Embryonic facial prominence (tissue), 1 donor: ENCODE data around the gene CAMTA1.

Experiments
- DNase-seq: peaks from one replicate; pipeline ENCODE4 v3.0.0-alpha.2; 2016; ENCODE audit errors: extremely low spot score

The CAMTA1 gene

GRCh38 chr1:7107109-7107830 lies 322.0 kb downstream of the CAMTA1 start:
- no peak for DNase-seq

DNA sequence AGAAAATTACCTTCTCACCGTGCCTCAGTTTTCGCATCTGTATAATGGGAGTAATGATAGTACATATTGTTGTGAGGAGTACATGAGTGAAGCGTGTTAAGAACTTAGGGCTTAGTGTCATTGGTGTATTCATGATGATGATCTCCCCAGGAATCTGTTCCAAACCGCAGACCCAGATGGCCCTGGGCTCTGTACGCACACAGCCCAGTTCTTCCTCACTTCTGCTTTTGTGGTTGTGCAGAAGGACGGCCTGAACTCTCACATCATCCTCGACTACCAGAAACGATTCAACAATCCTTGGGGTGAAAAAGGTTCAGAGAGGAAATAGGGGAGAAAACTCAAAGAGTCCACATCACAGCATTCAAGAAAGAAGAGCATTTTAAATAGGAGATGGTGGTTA lies 323.0 kb downstream of the CAMTA1 start:
- DNase-seq: no peak

DNA sequence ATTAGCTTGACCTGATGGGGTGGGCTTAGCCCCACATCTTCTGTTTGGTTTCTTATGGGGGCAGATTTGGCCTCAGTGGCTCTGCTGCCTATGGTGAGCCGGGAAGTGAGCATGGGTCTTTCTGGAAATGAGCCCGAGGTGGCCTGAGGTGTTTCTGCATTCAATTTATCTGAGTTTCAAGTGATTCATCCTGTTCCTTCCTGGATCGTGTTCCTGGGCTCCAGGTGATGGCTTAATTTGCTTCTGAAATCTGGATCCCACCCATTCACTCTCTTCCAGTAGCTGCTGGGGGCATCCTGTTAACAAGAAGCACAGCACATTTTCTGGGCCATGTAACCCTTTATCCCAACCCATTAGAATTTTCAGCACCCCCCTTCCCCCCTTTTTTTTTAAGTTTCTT lies 324.6 kb downstream of the CAMTA1 start:
- DNase-seq: no peak

- no peak for DNase-seq
These were observed 325.1 kb downstream of the CAMTA1 start for GRCh38 chr1:7110321-7110720.

GRCh38 chr1:7111853-7112252 lies 326.6 kb downstream of the CAMTA1 start:
- no peak for DNase-seq

GRCh38 chr1:7113136-7113535 lies 327.9 kb downstream of the CAMTA1 start:
- DNase-seq: no peak

DNA sequence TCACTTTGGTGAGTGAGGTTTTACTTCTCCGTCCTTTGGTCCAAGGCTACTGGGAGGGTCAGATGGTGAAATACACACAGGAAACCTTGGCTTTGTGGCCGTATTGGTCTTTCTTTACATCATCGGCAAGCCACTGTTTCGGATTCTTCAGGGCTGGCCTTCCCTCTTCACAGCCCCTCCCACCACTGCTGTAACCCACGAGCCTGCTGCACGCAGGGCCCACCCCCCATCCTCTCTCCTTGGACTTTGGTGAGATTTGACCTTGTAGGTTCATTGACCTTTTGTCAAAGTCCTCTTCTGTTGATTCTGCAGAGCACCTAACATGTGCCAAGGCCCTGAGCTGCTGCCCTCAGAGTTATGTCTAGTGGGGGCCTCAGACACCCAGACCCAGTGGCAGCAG lies 328.6 kb downstream of the CAMTA1 start:
- DNase-seq: no peak

DNA sequence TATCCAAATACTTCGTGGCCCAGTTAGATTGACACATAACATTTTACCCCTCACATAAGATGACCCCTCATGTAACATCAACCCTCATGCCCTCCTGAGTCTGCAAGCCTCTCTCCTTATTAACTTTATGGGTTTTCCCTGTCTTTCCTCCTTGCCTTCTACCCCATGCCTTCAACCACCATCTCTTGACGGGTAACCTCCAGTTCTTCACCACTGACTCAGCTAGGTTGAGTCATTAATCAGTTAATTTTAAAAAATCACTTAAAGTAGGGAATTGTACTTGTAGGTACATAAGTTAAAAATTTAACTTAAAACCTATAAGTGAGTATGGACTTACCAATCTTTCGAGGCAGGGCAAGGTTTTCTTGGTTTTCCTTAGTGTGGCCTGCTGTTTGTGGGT lies 330.7 kb downstream of the CAMTA1 start:
- no peak for DNase-seq

- no peak for DNase-seq
These were observed 332.4 kb downstream of the CAMTA1 start for GRCh38 chr1:7117399-7118281.

DNA sequence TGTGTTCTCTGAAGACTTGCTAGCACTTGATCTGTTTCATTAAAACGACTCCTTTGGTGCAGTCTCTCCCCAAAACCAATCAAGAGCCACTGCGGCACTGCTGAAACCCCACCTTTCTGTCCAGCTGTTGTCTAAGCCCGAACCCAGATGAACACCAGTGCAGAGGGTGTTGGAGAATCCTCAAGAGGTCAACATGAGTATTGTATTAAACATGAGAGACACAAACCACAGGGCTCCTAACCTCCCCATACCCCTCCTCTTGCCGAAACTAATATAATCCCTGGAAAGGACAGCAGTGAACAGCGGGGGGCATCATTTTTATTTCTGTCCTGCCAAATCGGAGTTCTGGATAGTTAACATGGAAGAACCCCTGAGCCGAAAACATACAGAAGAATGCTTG lies 333.9 kb downstream of the CAMTA1 start:
- no peak for DNase-seq

DNA sequence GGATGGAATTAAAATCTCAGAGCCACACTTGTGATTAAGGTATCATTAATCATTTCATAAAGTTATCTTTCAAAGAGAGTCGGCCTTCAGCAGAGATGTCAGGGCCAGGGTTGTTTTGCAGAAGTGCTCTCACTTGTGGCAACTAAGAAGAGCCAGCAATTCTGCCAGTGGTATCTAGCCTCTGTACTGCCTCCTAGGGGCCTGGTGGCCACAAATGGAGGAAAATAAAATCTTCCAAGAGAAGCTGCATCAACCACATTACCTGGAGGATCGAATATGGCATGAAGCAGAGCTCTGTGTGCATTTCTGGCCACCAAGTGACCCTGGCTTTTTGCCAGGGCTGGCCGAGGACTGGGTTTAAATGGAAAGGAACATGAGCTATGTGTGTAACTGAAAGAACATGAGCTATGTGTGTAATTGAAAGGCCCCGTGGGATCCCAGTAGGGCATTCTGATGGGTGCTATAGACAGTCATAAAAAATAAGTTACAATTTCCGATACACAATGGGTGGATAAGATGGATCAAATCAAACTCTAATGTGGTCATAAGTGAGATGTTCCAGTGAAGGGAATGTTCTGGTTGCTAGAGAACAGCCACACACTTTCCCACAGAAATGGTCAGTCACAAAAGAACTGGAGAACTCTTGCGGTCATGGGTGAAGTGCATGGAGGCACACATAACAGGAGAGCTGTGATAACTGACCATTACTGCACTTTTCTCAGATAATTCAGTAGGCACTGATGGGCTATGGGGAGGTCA lies 335.8 kb downstream of the CAMTA1 start:
- no peak for DNase-seq

DNA sequence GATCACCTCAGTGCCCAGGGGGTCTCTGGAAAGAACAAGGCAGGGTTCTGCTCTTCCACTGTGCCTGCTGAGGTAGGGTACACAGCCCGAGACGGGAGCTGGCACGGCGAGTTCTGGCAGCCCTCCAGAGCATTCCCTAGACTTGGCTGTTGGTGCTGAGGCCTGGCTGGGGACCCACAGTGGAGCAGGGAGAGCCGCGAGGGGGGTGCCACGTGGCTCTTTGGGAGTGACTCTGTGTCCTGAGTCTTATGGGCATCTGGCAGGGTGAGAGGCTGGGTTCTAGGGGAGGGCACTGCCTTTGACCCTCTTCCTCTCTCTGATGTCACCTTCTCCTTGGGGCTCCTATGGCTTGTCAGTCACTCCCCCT lies 336.4 kb downstream of the CAMTA1 start:
- no peak for DNase-seq

DNA sequence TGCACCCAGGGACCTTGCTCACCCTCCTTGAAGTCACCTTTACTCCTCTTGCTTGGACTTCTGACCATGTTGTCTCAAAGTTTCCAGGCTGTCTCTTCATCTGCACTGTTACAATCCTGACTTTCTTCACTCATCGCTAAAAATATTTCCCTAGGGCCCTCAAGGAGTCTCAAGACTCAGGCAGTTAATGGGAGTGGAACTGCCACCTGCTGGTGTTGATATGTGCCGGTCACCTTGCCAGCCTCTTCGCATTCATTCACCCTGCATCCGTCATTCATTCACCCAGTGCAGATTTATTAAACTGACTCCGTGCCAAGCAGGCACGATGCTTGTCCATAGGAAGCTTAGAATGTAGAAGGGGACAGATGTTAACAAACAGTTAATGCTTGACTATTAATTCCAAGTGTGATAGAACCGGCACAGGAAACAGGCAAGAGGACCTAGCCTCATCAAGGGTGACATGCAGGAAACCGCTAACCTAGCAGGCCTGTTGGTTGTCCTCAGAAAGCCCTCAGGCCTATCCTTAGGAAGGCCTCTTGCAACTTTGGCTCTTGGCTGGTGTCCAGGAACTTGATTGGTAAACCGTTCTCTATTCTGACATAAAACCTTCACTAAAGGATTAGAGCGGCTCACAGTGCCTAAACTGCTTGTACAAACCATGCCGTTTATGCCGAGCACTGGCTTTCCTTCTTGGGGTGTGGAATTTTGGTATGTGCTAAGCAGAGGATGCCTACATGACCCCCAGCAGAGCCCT lies 342.2 kb downstream of the CAMTA1 start:
- no peak for DNase-seq

DNA sequence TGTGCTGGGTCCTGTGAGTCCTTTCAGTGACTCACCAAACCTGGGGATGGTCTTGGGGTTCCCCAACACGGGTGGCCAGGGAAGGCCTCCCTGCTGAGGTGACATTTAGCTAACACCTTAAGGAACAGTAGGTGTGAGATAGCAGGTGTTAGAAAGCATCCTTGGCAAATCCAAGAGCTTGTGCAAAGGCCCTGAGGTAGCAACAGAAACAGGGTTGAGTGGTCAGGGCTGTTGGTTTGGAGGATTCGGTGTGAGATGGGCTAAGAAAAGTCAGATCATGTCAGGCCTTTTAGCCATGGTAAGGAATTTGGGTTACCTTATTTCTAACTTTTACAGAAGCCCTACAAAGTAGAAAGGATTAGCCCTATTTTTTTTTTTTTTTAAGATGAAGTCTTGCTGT lies 343.0 kb downstream of the CAMTA1 start:
- no peak for DNase-seq

DNA sequence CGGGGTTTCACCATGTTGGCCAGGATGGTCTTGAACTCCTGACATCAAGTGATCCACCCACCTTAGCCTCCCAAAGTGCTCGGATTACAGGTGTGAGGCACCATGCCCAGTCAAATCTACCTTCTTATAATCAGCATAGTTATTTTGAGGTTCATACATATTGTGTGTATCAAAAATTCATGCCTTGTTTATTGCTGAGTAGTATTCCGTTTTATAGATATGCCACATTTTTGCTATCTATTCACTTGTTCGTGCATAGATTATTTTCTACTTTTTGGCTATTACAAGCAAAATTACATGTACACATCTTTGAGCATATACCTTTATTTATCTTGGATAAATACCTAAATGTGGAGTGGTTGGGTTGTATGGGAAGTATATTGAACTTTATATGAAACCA lies 344.9 kb downstream of the CAMTA1 start:
- no peak for DNase-seq

GRCh38 chr1:7135493-7135892 lies 350.2 kb downstream of the CAMTA1 start:
- no peak for DNase-seq

- DNase-seq: no peak
These were observed 351.1 kb downstream of the CAMTA1 start for GRCh38 chr1:7136166-7136953.

GRCh38 chr1:7140251-7140650 lies 355.0 kb downstream of the CAMTA1 start:
- no peak for DNase-seq

GRCh38 chr1:7145947-7146346 lies 360.7 kb downstream of the CAMTA1 start:
- no peak for DNase-seq

DNA sequence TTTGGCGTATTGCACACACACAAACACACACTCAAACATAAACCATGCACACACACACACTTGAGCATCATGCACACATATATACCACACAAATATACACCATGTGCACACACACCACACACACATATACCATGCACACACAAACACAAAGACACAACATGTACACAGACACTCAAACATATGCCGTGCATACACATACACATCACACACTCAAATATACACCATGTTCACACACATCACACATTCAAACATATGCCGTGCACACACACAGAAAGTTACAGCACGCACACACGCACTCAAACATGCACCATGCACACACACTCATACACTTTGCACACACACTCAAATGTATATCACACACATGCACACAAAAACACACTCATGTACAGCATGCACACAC lies 361.5 kb downstream of the CAMTA1 start:
- no peak for DNase-seq
